HCT116 (cell line): ENCODE results near the gene CSAG2. TPM values are rescaled to one million over a fixed set of nuclear protein-coding genes. Genes with fewer than 3 reads are reported as not detected.
"Not testable (repeated sequence)": the region's sequence is repeated elsewhere in the genome, so short reads cannot be mapped to it uniquely, and the experiment has no call there.

ENCODE experiments used
- ATAC-seq: fragments of 200-7000 bp; cut with Tn5 transposase; 2 replicates; pipeline ENCODE4 v1.9.1; 2020; ENCODE audit warnings: mild to moderate bottlenecking, moderate library complexity
- BruUV-seq: library from RNA; stranded (reverse); fragments of 400-500 nt; replicated peaks from 2 replicates; lab custom pipeline; 2021; lab: Mats Ljungman, UMichigan
- CTCF ChIA-PET: fragments of 300-600 bp; sonication (Branson Sonifier 250); formaldehyde crosslinking; loops from one replicate; lab custom pipeline; 2021; ENCODE audit warnings: antibody characterized with exemption; lab: Charles Lee
- POLR2A ChIA-PET: fragments of 300-600, 350-600 bp; sonication (Branson Sonifier 250); formaldehyde crosslinking; loops from one replicate; lab custom pipeline; 2021; ENCODE audit warnings: antibody characterized with exemption; lab: Charles Lee
- RAD21 ChIA-PET, 2 experiments: fragments of 300-600 bp; sonication (Branson Sonifier 250); formaldehyde crosslinking; loops; one replicate each; lab custom pipeline; 2023; ENCODE audit warnings: low total read pairs in 2 of 2; ENCODE audit not compliant: uncharacterized antibody in 2 of 2, unreplicated experiment in 2 of 2, low non-redundant PET in 1 of 2; lab: Charles Lee
- DNase-seq: peaks from one replicate; pipeline ENCODE4 v3.0.0-alpha.2; 2010; ENCODE audit warnings: low read depth, low spot score
- H2AFZ ChIP-seq: fragments of 200-600 bp; shearing (Covaris generic), sonication (generic); 2 replicates; pipeline ENCODE4 v1.6.1; 2017; ENCODE audit warnings: low read depth, mixed run types, mixed read lengths, antibody characterized with exemption, low read length; ENCODE audit not compliant: poor library complexity, severe bottlenecking
- H3K27ac ChIP-seq: 2 replicates; pipeline ENCODE4 v1.5.1; 2012; ENCODE audit warnings: low read depth, low read length
- H3K27me3 ChIP-seq: fragments of 200-600 bp; sonication (generic); 2 replicates; pipeline ENCODE4 v1.6.1; 2016; ENCODE audit warnings: mixed run types, low read length, mixed read lengths; ENCODE audit not compliant: insufficient read depth
- H3K36me3 ChIP-seq, 2 experiments: fragments of 200-500 bp in 1 of 2; fragments of 200-600 bp in 1 of 2; sonication (Bioruptor generic) in 1 of 2; sonication (generic) in 1 of 2; 2 replicates each; pipeline versions ENCODE4 v1.5.1 to v1.6.1; 2014 to 2016; ENCODE audit warnings: low read length in 2 of 2, inconsistent platforms in 1 of 2, mixed read lengths in 1 of 2, mixed run types in 1 of 2; ENCODE audit not compliant: insufficient read depth in 2 of 2, control insufficient read depth in 1 of 2
- H3K4me1 ChIP-seq, 2 experiments: fragments of 200-600 bp in 1 of 2; sonication (generic) in 1 of 2; 2 replicates each; pipeline versions ENCODE4 v1.5.1 to v1.6.1; 2012 to 2017; ENCODE audit warnings: low read length in 2 of 2, inconsistent platforms in 1 of 2, mild to moderate bottlenecking in 1 of 2, mixed read lengths in 1 of 2, mixed run types in 1 of 2, moderate library complexity in 1 of 2; ENCODE audit not compliant: insufficient read depth in 2 of 2, control insufficient read depth in 1 of 2
- H3K4me2 ChIP-seq: fragments of 200-600 bp; sonication (generic); 2 replicates; pipeline ENCODE4 v1.6.1; 2017; ENCODE audit warnings: mixed run types, low read length, mixed read lengths
- H3K4me3 ChIP-seq, 2 experiments: fragments of 200-600 bp in 1 of 2; sonication (generic) in 1 of 2; replicated peaks in 1 of 2; 2 replicates each; pipeline ENCODE4 v1.5.1; 2011 to 2016; ENCODE audit warnings: low read length in 2 of 2, control low read depth in 1 of 2, low read depth in 1 of 2, mild to moderate bottlenecking in 1 of 2, mixed read lengths in 1 of 2, mixed run types in 1 of 2
- H3K79me2 ChIP-seq: fragments of 200-600 bp; sonication (generic); 2 replicates; pipeline ENCODE4 v1.6.1; 2017; ENCODE audit warnings: mild to moderate bottlenecking, mixed run types, low read length, moderate library complexity, mixed read lengths; ENCODE audit not compliant: insufficient read depth
- H3K9ac ChIP-seq: fragments of 200-600 bp; sonication (generic); 2 replicates; pipeline ENCODE4 v1.6.1; 2016; ENCODE audit warnings: low read length, mixed read lengths
- H3K9me2 ChIP-seq: fragments of 200-600 bp; sonication (generic), shearing (Covaris generic); 2 replicates; pipeline ENCODE4 v1.6.1; 2017; ENCODE audit warnings: mixed run types, mild to moderate bottlenecking, moderate library complexity; ENCODE audit not compliant: insufficient read depth
- H3K9me3 ChIP-seq, 2 experiments: fragments of 200-500 bp in 1 of 2; fragments of 200-600 bp in 1 of 2; sonication (Bioruptor generic) in 1 of 2; sonication (generic) in 1 of 2; 2 replicates each; pipeline ENCODE4 v1.6.1; 2014 to 2017; ENCODE audit warnings: low read length in 2 of 2, mixed read lengths in 2 of 2, inconsistent platforms in 1 of 2, low read depth in 1 of 2, mild to moderate bottlenecking in 1 of 2, mixed run types in 1 of 2, moderate library complexity in 1 of 2; ENCODE audit not compliant: control insufficient read depth in 1 of 2, insufficient read depth in 1 of 2
- H4K20me1 ChIP-seq: fragments of 200-600 bp; sonication (generic), shearing (Covaris generic); 2 replicates; pipeline ENCODE4 v1.6.1; 2017; ENCODE audit warnings: mixed run types, mild to moderate bottlenecking, moderate library complexity; ENCODE audit not compliant: insufficient read depth
- CEBPB ChIP-seq: IDR thresholded peaks from 2 replicates; pipeline ENCODE4 v1.6.1; 2012; ENCODE audit warnings: low read depth
- ELF1 ChIP-seq: IDR thresholded peaks from 2 replicates; pipeline ENCODE4 v1.6.1; 2012; ENCODE audit warnings: low read depth, borderline replicate concordance
- JUND ChIP-seq: IDR thresholded peaks from 2 replicates; pipeline ENCODE4 v1.6.1; 2012
- MAX ChIP-seq: IDR thresholded peaks from 2 replicates; pipeline ENCODE4 v1.6.1; 2012
- POLR2A ChIP-seq: IDR thresholded peaks from 2 replicates; pipeline ENCODE4 v1.7.0; 2011; ENCODE audit warnings: borderline replicate concordance; ENCODE audit not compliant: insufficient read depth, insufficient read length; ENCODE audit errors: extremely low read depth
- POLR2AphosphoS5 ChIP-seq: IDR thresholded peaks from 2 replicates; pipeline ENCODE4 v1.6.1; 2011; ENCODE audit warnings: mild to moderate bottlenecking, low read depth, low read length, moderate library complexity
- RAD21 ChIP-seq: IDR thresholded peaks from 2 replicates; pipeline ENCODE4 v1.6.1; 2012; ENCODE audit warnings: low read depth, mild to moderate bottlenecking
- SIN3A ChIP-seq: IDR thresholded peaks from 2 replicates; pipeline ENCODE4 v1.6.1; 2012; ENCODE audit warnings: low read depth
- SP1 ChIP-seq: IDR thresholded peaks from 2 replicates; pipeline ENCODE4 v1.6.1; 2012; ENCODE audit warnings: low read depth
- ZBTB33 ChIP-seq: IDR thresholded peaks from 2 replicates; pipeline ENCODE4 v1.6.1; 2011; ENCODE audit warnings: mild to moderate bottlenecking, low read length, moderate library complexity; ENCODE audit not compliant: insufficient replicate concordance; ENCODE audit errors: extremely low read depth
- ZFX ChIP-seq: fragments of 450-650 bp; IDR thresholded peaks from 2 replicates; pipeline ENCODE4 v1.6.1; 2017
- intact Hi-C: fragments of 100-400 bp; cut with micrococcal nuclease; formaldehyde crosslinking; loops from 2 replicates; pipeline ENCODE4 v1.10.0; 2022
- total RNA-seq: library from RNA; stranded (reverse); gene quantifications from one replicate; pipeline ENCODE4 v1.2.1, GENCODE V29; 2021; ENCODE audit not compliant: unreplicated experiment

CSAG2 gene
- total RNA-seq, 1 experiment from 2014 or later = not detected

GRCh38 chrX:152738560-152738959 lies 29.5 kb upstream of the CSAG2 start:
- no peak overlapping the region for H3K9ac ChIP-seq
- no peak for DNase-seq
- H3K9me2 ChIP-seq = no peaks in the 10 kb centered on the region
- no peaks in the 10 kb centered on the region for H3K4me1 ChIP-seq
- no peak for TF ChIP-seq RAD21
- TF ChIP-seq POLR2A = no peak
- no peak for TF ChIP-seq MAX
- TF ChIP-seq SP1 = no peak
- no peak for TF ChIP-seq CEBPB
- no peak for TF ChIP-seq ELF1
- TF ChIP-seq ZFX = no peak
- TF ChIP-seq JUND = no peak
- TF ChIP-seq SIN3A = no peak
- TF ChIP-seq POLR2AphosphoS5 = no peak
- TF ChIP-seq ZBTB33 = no peak
- CTCF ChIA-PET = no interaction called here
- H3K79me2 ChIP-seq = no peaks in the 10 kb centered on the region
- no peaks in the 10 kb centered on the region for H3K9me3 ChIP-seq
- no peak overlapping the region for H3K4me3 ChIP-seq
- POLR2A ChIA-PET = no interaction called here
- intact Hi-C loops = no loop called here
- H3K27ac ChIP-seq = no peak overlapping the region
- H2AFZ ChIP-seq = no peak overlapping the region
- no TSS peak for BruUV-seq
- no peaks in the 10 kb centered on the region for H3K36me3 ChIP-seq
- RAD21 ChIA-PET = no interaction called here
- H3K4me2 ChIP-seq = no peak overlapping the region
- no peak for ATAC-seq
- no peaks in the 10 kb centered on the region for H3K27me3 ChIP-seq
- H4K20me1 ChIP-seq = no peaks in the 10 kb centered on the region

GRCh38 chrX:152736528-152736927 lies 27.5 kb upstream of the CSAG2 start:
- H3K4me2 ChIP-seq, H3K27ac ChIP-seq, H2AFZ ChIP-seq, CTCF ChIA-PET, H4K20me1 ChIP-seq, H3K9ac ChIP-seq, POLR2A ChIA-PET, H3K9me3 ChIP-seq, H3K79me2 ChIP-seq, RAD21 ChIA-PET, ATAC-seq, H3K4me3 ChIP-seq, BruUV-seq, H3K4me1 ChIP-seq, DNase-seq, intact Hi-C loops, H3K36me3 ChIP-seq, H3K27me3 ChIP-seq, H3K9me2 ChIP-seq: not testable (repeated sequence)
